ENCODE measurements around the gene RABGAP1L.
A peak's percentile ranks its signal among the peaks of the same experiment; 100 is the strongest.

The RABGAP1L gene

DNA sequence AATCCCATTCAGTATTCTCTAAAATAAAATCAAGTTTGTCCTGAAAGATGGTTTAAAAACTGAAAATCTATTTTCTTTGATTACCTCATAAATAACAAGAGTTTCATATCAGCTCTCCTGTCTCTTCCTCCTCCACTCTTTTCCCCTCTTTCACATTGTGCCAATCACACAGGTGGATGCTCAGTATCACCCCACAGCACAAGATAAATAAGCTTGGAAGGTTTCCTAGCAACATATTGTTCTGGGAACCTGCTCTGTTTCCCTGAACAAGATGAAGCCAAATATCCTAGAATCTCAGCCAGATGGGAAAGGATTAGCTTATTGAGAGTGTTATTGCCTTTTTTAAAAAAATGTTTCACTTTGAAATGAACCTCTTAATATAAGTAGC lies 794.7 kb downstream of the RABGAP1L start:
- no peak for DNase-seq (ENCODE audit: low read depth)

DNA sequence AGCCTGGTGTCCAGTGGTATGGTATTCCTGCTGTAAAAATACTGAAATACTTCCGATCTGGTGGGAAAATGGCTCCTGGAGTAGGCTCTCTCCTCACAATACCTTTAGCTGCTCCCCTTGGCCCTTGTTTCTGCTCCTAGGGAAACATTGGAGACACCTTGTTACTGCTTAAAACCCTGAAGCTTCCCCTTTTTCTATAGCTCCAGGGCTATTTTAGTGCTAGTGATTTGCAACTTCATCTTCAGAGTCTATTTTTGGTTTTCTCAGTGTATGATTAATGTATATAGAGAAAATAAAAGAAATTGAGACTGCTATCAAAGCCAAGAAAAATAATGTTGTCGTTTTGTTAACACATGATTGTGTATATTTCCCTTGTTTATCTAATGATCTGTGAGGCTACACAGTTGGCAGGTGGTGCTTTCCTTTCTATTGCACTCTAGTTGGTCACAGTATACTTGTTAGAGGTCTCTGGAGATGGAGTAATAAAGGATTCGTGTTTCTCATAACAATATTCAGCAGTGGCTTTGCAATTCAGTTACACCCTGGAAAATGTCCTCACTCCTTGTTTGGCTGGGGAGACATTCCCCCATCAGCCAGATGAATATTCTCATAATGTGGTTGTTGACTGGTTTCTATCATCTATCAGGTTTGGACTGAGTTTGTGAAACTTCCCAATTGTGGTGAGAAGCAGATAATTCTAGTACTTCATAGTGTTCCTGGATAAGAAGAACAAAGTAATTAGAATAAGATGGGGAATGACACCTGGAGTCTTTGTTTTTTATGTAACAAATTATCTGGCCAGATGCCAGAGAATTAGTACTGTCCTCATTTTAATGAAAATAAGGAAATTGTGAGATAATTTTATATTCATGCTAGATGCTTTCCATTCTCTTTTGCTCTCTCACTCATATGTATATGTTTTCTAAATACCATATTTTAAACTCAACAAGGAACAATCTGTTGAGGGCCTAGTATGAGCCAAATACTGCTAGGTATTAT lies 795.6 kb downstream of the RABGAP1L start:
- no peak overlapping the region for H3K4me3 ChIP-seq (ENCODE audit: low read depth, low read length)
- DNase-seq (ENCODE audit: low read depth) = no peak

More for the DNA sequence above, 794.7 kb downstream of the RABGAP1L start:
- no peak overlapping the region for H3K4me3 ChIP-seq (ENCODE audit: low read depth, low read length)

DNA sequence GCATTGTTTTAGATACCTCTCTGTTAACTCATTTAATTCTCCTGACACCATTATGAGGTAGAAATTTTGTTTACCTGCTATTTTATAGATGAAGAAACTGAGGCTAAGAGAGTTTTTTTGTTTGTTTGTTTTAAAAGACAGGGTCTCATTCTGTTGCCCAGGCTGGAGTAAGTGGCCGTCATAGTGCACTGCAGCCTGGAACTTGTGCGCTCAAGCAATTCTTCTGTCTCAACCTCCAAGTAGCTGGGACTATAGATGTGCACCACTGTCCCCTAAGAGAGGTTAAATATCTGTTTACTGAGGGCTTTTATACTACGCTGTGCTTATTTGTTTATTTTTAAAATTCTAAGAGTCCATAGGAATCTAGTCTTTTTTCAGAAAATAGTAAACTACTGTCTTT lies 796.8 kb downstream of the RABGAP1L start:
- DNase-seq (ENCODE audit: low read depth) = no peak
- no peak overlapping the region for H3K4me3 ChIP-seq (ENCODE audit: low read depth, low read length)

GRCh38 chr1:174956976-174957375 lies 797.7 kb downstream of the RABGAP1L start:
- no peak overlapping the region for H3K4me3 ChIP-seq (ENCODE audit: low read depth, low read length)
- no peak for DNase-seq (ENCODE audit: low read depth)

GRCh38 chr1:174957829-174958228 lies 798.5 kb downstream of the RABGAP1L start:
- DNase-seq (ENCODE audit: low read depth) = no peak
- no peak overlapping the region for H3K4me3 ChIP-seq (ENCODE audit: low read depth, low read length)

- DNase-seq (ENCODE audit: low read depth) = no peak
- H3K4me3 ChIP-seq (ENCODE audit: low read depth, low read length) = no peak overlapping the region
Measured at GRCh38 chr1:174958396-174958795, 799.1 kb downstream of the RABGAP1L start.

DNA sequence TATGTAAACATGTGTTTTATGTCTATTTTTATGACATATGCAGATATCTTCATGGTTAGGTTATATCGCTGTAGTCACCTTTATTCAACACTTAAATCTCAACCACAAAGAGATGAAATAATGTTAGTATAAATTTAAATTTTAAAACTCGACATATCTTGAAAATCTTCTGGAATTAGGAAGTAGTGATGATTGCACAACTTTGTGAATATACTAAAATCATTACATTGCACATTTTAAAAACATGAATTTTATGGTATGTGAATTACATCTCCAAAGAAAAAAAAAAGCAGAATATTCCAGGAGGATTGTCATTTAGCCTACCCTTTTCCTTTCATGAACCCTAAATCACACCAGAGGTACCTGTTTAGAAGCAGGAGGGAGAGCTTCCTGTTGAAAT lies 801.0 kb downstream of the RABGAP1L start:
- DNase-seq (ENCODE audit: low read depth) = no peak
- no peak overlapping the region for H3K4me3 ChIP-seq (ENCODE audit: low read depth, low read length)

DNA sequence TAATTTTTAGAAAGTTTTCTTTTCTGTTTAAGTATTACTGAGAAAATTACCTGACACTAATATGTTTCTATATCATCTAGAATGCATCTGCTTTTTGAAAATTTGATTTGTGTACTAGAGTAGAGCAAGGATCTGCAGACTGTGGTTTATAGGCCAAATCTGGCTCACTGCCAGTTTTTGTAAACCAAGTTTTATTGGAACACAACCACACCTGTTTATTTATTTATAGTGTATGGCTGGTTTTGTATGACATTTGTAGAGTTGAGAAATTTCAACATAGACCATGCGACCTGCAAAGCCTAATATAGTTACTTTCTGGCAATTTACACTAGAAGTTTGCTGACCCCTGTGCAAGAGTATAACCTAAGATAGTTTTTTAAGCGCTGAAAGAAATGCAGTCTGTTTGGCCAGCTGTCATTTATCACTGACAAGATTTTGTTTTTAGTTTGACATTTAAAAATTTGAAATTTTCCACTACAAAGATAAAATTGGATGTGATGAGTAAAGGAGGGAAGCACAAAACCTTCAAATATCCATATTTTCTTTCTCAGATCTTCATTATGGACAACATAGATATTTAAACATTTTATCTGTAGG lies 804.3 kb downstream of the RABGAP1L start:
- no peak for DNase-seq (ENCODE audit: low read depth)
- no peak overlapping the region for H3K4me3 ChIP-seq (ENCODE audit: low read depth, low read length)

DNA sequence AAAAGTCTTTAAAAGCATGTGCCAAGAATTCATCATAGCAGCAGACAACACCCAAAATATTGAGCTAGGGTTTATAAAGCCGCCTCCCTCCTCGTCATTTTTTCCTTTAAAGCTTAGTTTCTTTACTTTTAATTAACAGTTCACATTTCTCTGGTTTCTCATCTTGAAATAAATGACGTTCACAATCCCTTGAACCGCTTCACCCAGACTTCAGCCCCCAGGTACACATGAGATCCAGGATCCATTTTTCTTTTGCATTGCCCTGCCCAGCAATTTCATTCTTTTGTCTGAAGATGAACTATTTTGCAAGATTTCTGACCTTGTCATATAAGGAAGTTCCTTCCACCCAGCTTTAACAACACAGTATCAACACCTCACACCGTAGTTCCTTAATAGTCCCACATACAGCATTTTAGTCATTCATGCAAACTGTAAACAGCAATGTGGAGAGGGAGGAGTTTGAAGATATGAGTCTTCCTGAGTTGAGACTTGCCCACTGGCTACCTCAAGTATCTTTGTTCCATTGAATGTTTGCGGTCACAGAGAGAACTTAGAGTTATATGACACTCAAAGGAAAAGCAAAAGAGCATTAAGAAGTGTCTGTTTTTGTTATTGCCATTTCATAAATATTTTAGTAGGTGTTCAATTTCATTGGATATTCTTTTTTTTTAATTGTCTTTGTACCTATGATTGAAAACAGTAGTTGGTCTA lies 805.1 kb downstream of the RABGAP1L start:
- no peak overlapping the region for H3K4me3 ChIP-seq (ENCODE audit: low read depth, low read length)
- DNase-seq (ENCODE audit: low read depth) = no peak

DNA sequence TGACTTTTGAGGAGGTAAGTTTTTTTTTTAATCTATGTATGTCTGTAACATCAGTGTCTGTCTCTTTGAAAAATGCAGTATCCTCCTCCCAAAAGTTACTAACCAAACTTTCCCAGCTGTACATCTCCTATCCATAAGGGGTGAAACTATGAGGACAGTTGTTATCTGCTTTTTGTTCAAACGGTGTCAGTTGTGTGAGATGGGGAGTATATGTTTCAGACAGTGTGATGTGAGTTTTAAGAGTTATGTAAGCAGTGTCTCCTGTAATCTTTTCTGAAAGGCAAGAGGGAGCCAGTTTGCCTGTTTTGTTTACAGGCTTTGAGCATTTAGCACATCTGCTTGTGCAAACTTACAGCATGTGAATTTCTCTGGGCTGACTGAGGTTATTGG lies 805.6 kb downstream of the RABGAP1L start:
- no peak for DNase-seq (ENCODE audit: low read depth)

GRCh38 chr1:174965362-174966007 lies 806.2 kb downstream of the RABGAP1L start:
- no peak overlapping the region for H3K4me3 ChIP-seq (ENCODE audit: low read depth, low read length)
- DNase-seq (ENCODE audit: low read depth) = no peak

More for the DNA sequence above, 805.6 kb downstream of the RABGAP1L start:
- H3K4me3 ChIP-seq (ENCODE audit: low read depth, low read length) = no peak overlapping the region

- H3K4me3 ChIP-seq (ENCODE audit: low read depth, low read length) = no peak overlapping the region
- DNase-seq (ENCODE audit: low read depth) = no peak
Measured at GRCh38 chr1:174966008-174966572, 806.8 kb downstream of the RABGAP1L start.

DNA sequence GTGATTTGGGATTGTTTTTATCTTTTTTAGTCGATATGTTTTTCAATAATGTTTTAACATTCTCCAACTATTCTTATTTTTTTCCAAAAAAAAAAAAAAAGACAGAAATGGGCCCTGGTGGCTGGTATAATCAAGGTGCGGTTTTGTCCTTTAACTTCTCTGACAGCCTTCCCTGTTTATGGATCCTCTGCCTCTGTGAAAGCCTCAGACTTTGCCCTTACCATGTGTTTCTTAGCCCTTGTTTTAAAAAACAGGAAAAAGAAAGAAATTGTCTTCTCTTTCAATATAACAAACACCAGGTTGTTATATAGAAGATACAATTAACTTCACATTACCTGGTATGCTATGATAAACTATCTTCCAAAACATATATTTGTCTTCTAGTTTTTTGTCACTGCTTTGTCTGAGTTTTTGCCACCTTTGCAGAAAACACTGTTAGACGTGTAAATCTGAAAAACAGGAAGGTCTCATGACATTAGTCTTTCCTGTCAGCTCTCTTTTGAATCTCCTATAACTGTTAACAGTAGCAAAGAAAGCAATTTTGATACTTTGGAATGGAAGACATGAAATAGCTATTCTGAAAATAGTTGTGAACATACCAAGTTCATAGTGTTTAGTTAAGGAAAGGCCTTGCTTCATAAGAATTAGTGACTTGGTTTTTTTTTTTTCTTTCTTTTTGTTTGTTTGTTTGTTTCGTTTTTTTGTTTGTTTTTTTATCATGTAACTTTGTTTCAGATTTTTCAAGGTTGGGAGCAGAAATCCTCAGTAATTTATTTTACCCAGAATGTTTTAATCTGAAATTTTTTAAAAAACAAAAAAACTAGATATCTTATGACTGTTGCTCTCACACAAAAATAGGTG lies 808.8 kb downstream of the RABGAP1L start:
- no peak overlapping the region for H3K4me3 ChIP-seq (ENCODE audit: low read depth, low read length)
- no peak for DNase-seq (ENCODE audit: low read depth)

- no peak overlapping the region for H3K4me3 ChIP-seq (ENCODE audit: low read depth, low read length)
- DNase-seq (ENCODE audit: low read depth) = peak; percentile 47
Measured at GRCh38 chr1:174968750-174969244, 809.5 kb downstream of the RABGAP1L start.

- DNase-seq (ENCODE audit: low read depth) = no peak
- H3K4me3 ChIP-seq (ENCODE audit: low read depth, low read length) = no peak overlapping the region
Measured at GRCh38 chr1:174969977-174970376, 810.7 kb downstream of the RABGAP1L start.

GRCh38 chr1:174971466-174971865 lies 812.1 kb downstream of the RABGAP1L start:
- no peak for DNase-seq (ENCODE audit: low read depth)
- H3K4me3 ChIP-seq (ENCODE audit: low read depth, low read length) = no peak overlapping the region

GRCh38 chr1:174971902-174972301 lies 812.6 kb downstream of the RABGAP1L start:
- no peak overlapping the region for H3K4me3 ChIP-seq (ENCODE audit: low read depth, low read length)

DNA sequence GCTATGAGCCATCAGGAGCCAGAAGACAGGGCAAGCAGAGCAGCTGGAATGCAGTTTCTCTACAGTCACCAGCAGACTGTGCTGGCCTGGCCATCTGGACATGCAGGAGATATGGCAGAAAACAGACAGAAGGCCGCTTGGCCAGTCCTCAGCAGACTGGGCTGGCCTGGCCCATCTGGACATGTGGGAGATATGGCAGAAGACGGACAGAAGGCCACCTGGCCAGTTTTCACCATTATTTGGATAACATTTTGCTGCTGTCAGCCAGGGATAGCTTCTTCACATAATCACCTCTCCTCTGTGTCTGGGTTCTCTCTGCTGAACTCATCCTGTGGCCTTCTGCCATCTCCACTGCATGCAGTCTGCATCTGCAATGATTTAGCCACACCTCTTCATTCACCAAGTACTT lies 815.4 kb downstream of the RABGAP1L start:
- DNase-seq (ENCODE audit: low read depth) = no peak
- H3K4me3 ChIP-seq (ENCODE audit: low read depth, low read length) = no peak overlapping the region

More at GRCh38 chr1:174971902-174972301, 812.6 kb downstream of the RABGAP1L start:
- DNase-seq (ENCODE audit: low read depth) = no peak
